GM12864 (cell line): ENCODE data around the gene NTN4.

Experiments used
- DNase-seq: peaks from one replicate; pipeline ENCODE4 v3.0.0-alpha.2; 2011; ENCODE audit warnings: low read depth
- H3K4me3 ChIP-seq: 2 replicates; pipeline ENCODE4 v1.5.1; 2011; ENCODE audit warnings: mild to moderate bottlenecking, low read depth, low read length, control low read depth
- CTCF ChIP-seq: IDR thresholded peaks from 2 replicates; pipeline ENCODE4 v1.5.1; 2011; ENCODE audit warnings: low read depth, mild to moderate bottlenecking, moderate library complexity, low read length, control low read depth, inconsistent platforms; ENCODE audit errors: missing control alignments

The NTN4 gene

DNA sequence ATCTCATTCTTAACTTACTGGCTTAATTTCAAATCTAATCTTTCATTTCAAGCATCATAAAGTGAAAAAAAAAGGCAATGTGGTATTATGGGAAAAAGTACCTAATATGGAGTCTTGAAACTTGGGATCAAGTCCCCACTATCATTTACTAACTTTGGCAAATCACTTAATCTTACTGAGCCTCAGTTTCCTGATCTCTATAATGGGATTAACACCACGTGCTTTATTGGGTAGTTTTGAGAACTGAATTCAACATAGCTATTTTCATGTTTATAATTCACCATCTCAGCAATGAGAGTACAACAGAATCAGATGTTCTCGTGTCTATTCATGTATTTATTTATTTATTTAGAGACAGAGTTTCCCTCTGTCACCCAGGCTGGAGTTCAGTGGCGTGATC, 78.3 kb downstream of the NTN4 start:
- no peak for TF ChIP-seq CTCF
- no peak overlapping the region for H3K4me3 ChIP-seq
- DNase-seq, result no peak

GRCh38 chr12:95710386-95710785, 80.2 kb downstream of the NTN4 start:
- no peak for TF ChIP-seq CTCF
- no peak for DNase-seq
- no peak overlapping the region for H3K4me3 ChIP-seq

GRCh38 chr12:95709152-95709551, 81.4 kb downstream of the NTN4 start:
- no peak overlapping the region for H3K4me3 ChIP-seq
- DNase-seq, result no peak
- no peak for TF ChIP-seq CTCF

- no peak for TF ChIP-seq CTCF
- no peak overlapping the region for H3K4me3 ChIP-seq
- DNase-seq, result no peak
These were observed 85.4 kb downstream of the NTN4 start for GRCh38 chr12:95705143-95705542.

DNA sequence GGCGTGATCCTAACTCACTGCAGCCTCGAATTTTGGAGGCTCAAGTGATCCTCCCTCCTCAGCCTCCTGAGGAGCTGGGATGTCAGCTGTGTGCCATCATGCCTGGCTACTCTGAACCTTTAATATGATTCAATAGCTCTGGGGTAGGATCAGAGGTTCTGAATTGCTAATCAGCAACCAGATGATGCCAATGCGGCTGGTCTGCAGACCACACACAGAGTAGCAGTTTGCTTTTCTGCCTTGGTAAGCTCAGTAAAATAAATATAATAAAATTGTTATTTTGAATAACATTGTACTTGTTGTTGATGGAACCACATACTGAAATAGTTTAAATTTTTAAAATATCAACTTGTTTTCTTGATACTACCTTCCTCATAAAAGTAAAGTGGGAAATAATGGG, 86.6 kb downstream of the NTN4 start:
- no peak for TF ChIP-seq CTCF

GRCh38 chr12:95701722-95702418, 88.7 kb downstream of the NTN4 start:
- DNase-seq, result no peak
- TF ChIP-seq CTCF, result no peak
- no peak overlapping the region for H3K4me3 ChIP-seq

More for the DNA sequence above, 86.6 kb downstream of the NTN4 start:
- H3K4me3 ChIP-seq, result no peak overlapping the region
- DNase-seq, result no peak

- DNase-seq, result no peak
- no peak for TF ChIP-seq CTCF
These were observed 89.3 kb downstream of the NTN4 start for GRCh38 chr12:95701275-95701674.

More at GRCh38 chr12:95701275-95701674, 89.3 kb downstream of the NTN4 start:
- H3K4me3 ChIP-seq, result no peak overlapping the region
